Body of pancreas (tissue), 4 donors: Measurements from ENCODE around the gene ASCC3.

Source experiments
- POLR2A ChIP-seq, 3 donors: fragments of 450-650 bp; IDR thresholded peaks; one replicate each; pipeline ENCODE4 v1.6.1; 2016; ENCODE audit warnings: antibody characterized with exemption in 3 of 3, mild to moderate bottlenecking in 2 of 3
- TF ChIP-seq, protein P1 (sequence below), 7 experiments: fragments of 450-650 bp in 4 of 7; fragments of 200-600 bp in 3 of 7; sonication (generic) in 3 of 7; IDR thresholded peaks; one replicate each; pipeline ENCODE4 v1.5.1; 2016 to 2019; ENCODE audit warnings: antibody characterized with exemption in 7 of 7

- TF ChIP-seq, protein P1, sequence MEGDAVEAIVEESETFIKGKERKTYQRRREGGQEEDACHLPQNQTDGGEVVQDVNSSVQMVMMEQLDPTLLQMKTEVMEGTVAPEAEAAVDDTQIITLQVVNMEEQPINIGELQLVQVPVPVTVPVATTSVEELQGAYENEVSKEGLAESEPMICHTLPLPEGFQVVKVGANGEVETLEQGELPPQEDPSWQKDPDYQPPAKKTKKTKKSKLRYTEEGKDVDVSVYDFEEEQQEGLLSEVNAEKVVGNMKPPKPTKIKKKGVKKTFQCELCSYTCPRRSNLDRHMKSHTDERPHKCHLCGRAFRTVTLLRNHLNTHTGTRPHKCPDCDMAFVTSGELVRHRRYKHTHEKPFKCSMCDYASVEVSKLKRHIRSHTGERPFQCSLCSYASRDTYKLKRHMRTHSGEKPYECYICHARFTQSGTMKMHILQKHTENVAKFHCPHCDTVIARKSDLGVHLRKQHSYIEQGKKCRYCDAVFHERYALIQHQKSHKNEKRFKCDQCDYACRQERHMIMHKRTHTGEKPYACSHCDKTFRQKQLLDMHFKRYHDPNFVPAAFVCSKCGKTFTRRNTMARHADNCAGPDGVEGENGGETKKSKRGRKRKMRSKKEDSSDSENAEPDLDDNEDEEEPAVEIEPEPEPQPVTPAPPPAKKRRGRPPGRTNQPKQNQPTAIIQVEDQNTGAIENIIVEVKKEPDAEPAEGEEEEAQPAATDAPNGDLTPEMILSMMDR (IDR thresholded peaks at IDR 0.05): no peak
- no peak for TF ChIP-seq POLR2A (IDR thresholded peaks at IDR 0.05)
These were observed 176.2 kb downstream of the ASCC3 start for GRCh38 chr6:100704961-100705360.
